CD4-positive, alpha-beta T cell treated with Interleukin-17A for 4 hours (primary cell): Measurements from ENCODE around the gene PTPRJ.

ENCODE experiments used
- DNase-seq: peaks from one replicate; pipeline ENCODE4 v3.0.0-alpha.2; 2020; ENCODE audit warnings: mixed read lengths

The PTPRJ gene

GRCh38 chr11:47997063-47998053 is 17.0 kb downstream of the PTPRJ start:
- DNase-seq: no peak

GRCh38 chr11:47998345-47998732 is 18.0 kb downstream of the PTPRJ start:
- no peak for DNase-seq

GRCh38 chr11:47998733-47999359 is 18.5 kb downstream of the PTPRJ start:
- DNase-seq: no peak

GRCh38 chr11:48000432-48000831 is 20.1 kb downstream of the PTPRJ start:
- DNase-seq: peak; percentile 40

- DNase-seq: peak; percentile 87
These were observed 21.2 kb downstream of the PTPRJ start for GRCh38 chr11:48001438-48002021.

GRCh38 chr11:48002561-48002960 is 22.2 kb downstream of the PTPRJ start:
- peak; percentile 48 for DNase-seq

- no peak for DNase-seq
These were observed 23.6 kb downstream of the PTPRJ start for GRCh38 chr11:48003926-48004325.

GRCh38 chr11:48004456-48004855 is 24.1 kb downstream of the PTPRJ start:
- peak; percentile 38 for DNase-seq

- peak; percentile 72 for DNase-seq
These were observed 24.8 kb downstream of the PTPRJ start for GRCh38 chr11:48005136-48005535.

- no peak for DNase-seq
These were observed 25.5 kb downstream of the PTPRJ start for GRCh38 chr11:48005831-48006270.

GRCh38 chr11:48006301-48006992 is 26.1 kb downstream of the PTPRJ start:
- peak; percentile 55 for DNase-seq

- DNase-seq: no peak
These were observed 27.3 kb downstream of the PTPRJ start for GRCh38 chr11:48007677-48008076.

- DNase-seq: peak; percentile 44
These were observed 28.6 kb downstream of the PTPRJ start for GRCh38 chr11:48008951-48009270.

GRCh38 chr11:48011102-48011797 is 30.9 kb downstream of the PTPRJ start:
- DNase-seq: no peak

GRCh38 chr11:48011798-48012391 is 31.5 kb downstream of the PTPRJ start:
- DNase-seq: peak; percentile 54

GRCh38 chr11:48013269-48013901 is 33.0 kb downstream of the PTPRJ start:
- peak; percentile 75 for DNase-seq

GRCh38 chr11:48014917-48015316 is 34.6 kb downstream of the PTPRJ start:
- DNase-seq: no peak

GRCh38 chr11:48017105-48017830 is 36.9 kb downstream of the PTPRJ start:
- peak; percentile 65 for DNase-seq

- no peak for DNase-seq
These were observed 37.6 kb downstream of the PTPRJ start for GRCh38 chr11:48017831-48018527.
